Measurements from ENCODE around the gene TMEM181.

DNA sequence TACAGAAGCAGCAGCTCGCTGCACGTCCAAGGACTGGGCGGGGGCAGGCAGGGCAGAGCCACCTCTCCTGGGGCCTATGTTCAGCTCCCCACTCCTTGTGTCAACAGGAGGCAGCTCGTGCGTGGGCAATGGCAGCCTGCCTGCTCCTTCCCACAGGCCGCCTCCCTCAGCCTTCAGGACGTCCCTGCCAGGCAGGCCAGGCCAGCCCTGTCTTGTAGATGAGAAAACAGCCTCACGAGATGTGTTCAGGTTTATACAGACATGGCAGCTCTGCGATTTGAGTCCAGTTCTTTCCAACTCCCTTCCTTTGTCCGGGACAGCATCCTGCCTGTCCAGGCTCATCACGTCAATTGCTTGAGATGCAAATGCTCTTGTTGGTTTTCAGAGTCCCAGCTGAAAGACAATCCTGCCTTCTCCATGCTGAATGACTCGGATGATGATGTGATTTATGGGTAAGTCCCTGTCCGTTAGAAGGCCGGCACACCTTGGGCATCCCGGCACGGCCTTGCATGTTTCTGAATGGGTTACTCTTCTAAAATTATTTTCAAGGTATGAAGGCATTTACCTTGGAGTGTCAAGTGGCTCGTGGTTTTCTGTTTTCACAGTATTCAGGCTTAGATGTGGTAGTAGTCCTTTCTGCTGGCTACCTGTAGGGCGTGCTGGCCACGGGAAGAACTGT lies 71.2 kb downstream of the TMEM181 start:
- TF ChIP-seq POLR2A (IDR thresholded peaks at IDR 0.05): no peak
- TF ChIP-seq, protein P1, sequence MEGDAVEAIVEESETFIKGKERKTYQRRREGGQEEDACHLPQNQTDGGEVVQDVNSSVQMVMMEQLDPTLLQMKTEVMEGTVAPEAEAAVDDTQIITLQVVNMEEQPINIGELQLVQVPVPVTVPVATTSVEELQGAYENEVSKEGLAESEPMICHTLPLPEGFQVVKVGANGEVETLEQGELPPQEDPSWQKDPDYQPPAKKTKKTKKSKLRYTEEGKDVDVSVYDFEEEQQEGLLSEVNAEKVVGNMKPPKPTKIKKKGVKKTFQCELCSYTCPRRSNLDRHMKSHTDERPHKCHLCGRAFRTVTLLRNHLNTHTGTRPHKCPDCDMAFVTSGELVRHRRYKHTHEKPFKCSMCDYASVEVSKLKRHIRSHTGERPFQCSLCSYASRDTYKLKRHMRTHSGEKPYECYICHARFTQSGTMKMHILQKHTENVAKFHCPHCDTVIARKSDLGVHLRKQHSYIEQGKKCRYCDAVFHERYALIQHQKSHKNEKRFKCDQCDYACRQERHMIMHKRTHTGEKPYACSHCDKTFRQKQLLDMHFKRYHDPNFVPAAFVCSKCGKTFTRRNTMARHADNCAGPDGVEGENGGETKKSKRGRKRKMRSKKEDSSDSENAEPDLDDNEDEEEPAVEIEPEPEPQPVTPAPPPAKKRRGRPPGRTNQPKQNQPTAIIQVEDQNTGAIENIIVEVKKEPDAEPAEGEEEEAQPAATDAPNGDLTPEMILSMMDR (IDR thresholded peaks at IDR 0.05): no peak

Measured in esophagus squamous epithelium (tissue), 4 donors.